Measurements from ENCODE around the gene HRK. TPM values are rescaled to one million over a fixed set of nuclear protein-coding genes. Genes with fewer than 3 reads are reported as not detected.

The HRK gene
- total RNA-seq, 1 experiment from 2014 or later = 2.6 TPM

- no CpG with 5 or more reads among the region's 11 CpGs for WGBS (ENCODE audit: extremely low coverage, insufficient read length, low lambda C conversion rate)
These were observed 24.5 kb downstream of the HRK start for GRCh38 chr12:116856729-116857128.

More at GRCh38 chr12:116856729-116857128, 24.5 kb downstream of the HRK start:
- Mint-ChIP-seq H3K4me1 (peaks cover 8 to 19% of the 10 kb centered on the region in 2 experiments), H3K27me3 (ENCODE audit: low read depth) (peaks cover 4% of the 10 kb centered on the region; the same call in 1 of the 2 replicates), H3K36me3 (ENCODE audit: insufficient read depth in 1 of 3, low read depth in 3 of 3) (peaks cover 0 to 4% (median 0%) of the 10 kb centered on the region in 3 experiments; a peak in 1 of 7 replicates), H3K9me3 (no peaks in the 10 kb centered on the region), H3K27ac (no peak overlapping the region), H3K4me3 (no peak overlapping the region)
- H3K4ac ChIP-seq (ENCODE audit: low read depth, low read length) = no peak overlapping the region
- no peak overlapping the region; the same call in 1 of the 2 replicates for H3K14ac ChIP-seq (ENCODE audit: insufficient read depth, low read length)
- TF ChIP-seq, protein P1, sequence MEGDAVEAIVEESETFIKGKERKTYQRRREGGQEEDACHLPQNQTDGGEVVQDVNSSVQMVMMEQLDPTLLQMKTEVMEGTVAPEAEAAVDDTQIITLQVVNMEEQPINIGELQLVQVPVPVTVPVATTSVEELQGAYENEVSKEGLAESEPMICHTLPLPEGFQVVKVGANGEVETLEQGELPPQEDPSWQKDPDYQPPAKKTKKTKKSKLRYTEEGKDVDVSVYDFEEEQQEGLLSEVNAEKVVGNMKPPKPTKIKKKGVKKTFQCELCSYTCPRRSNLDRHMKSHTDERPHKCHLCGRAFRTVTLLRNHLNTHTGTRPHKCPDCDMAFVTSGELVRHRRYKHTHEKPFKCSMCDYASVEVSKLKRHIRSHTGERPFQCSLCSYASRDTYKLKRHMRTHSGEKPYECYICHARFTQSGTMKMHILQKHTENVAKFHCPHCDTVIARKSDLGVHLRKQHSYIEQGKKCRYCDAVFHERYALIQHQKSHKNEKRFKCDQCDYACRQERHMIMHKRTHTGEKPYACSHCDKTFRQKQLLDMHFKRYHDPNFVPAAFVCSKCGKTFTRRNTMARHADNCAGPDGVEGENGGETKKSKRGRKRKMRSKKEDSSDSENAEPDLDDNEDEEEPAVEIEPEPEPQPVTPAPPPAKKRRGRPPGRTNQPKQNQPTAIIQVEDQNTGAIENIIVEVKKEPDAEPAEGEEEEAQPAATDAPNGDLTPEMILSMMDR (conservative IDR thresholded peaks at IDR 0.05) = no peak
- no peak overlapping the region for H3K18ac ChIP-seq (ENCODE audit: insufficient read length, low read depth, low read length)
- H3K27me3 ChIP-seq (ENCODE audit: insufficient read depth, low read length) = no peaks in the 10 kb centered on the region
- no peaks in the 10 kb centered on the region for H3K23me2 ChIP-seq (ENCODE audit: insufficient read length, low read depth, low read length, poor library complexity, severe bottlenecking)
- H2BK120ac ChIP-seq (ENCODE audit: low read depth, low read length, poor library complexity, severe bottlenecking) = no peak overlapping the region
- H3K23ac ChIP-seq (ENCODE audit: insufficient read length, low read depth, low read length) = no peak overlapping the region
- DNase-seq = no peak
- no peaks in the 10 kb centered on the region for H3K9me3 ChIP-seq (ENCODE audit: control insufficient read depth, low read depth, low read length)
- no peak overlapping the region for H2BK12ac ChIP-seq (ENCODE audit: insufficient read length, low read depth, low read length)
- no peak overlapping the region for H4K91ac ChIP-seq (ENCODE audit: insufficient read length, low read depth, low read length)
- H3K79me1 ChIP-seq (ENCODE audit: insufficient read depth, low read depth, low read length, poor library complexity, severe bottlenecking) = no peaks in the 10 kb centered on the region
- no peak overlapping the region for H3K4me2 ChIP-seq (ENCODE audit: insufficient read depth, insufficient read length, low read length)
- no peak overlapping the region for H2AK5ac ChIP-seq (ENCODE audit: insufficient read length, low read length)
- H2BK20ac ChIP-seq (ENCODE audit: low read depth, low read length, poor library complexity, severe bottlenecking) = no peak overlapping the region
- no peaks in the 10 kb centered on the region for H4K20me1 ChIP-seq (ENCODE audit: control insufficient read depth, insufficient read depth, insufficient read length)
- no peak overlapping the region for H2BK15ac ChIP-seq (ENCODE audit: low read depth, low read length)
- H2BK5ac ChIP-seq (ENCODE audit: insufficient read length, low read length) = no peak overlapping the region
- H3K56ac ChIP-seq (ENCODE audit: insufficient read length, low read depth, low read length) = no peak overlapping the region
- no peak overlapping the region for H3K9ac ChIP-seq (ENCODE audit: extremely low read depth, insufficient read length, low read length)
- H2AFZ ChIP-seq (ENCODE audit: low read length) = no peak overlapping the region
- no peak overlapping the region for H4K5ac ChIP-seq (ENCODE audit: insufficient read length, low read depth, low read length)
- H3K27ac ChIP-seq (ENCODE audit: insufficient read length, low read depth, low read length) = no peak overlapping the region
- H4K8ac ChIP-seq (replicated peaks; ENCODE audit: insufficient read length, low read depth, low read length) = no peak overlapping the region
- no peak overlapping the region for H3T11ph ChIP-seq (ENCODE audit: low read length)
- H3K79me2 ChIP-seq (ENCODE audit: insufficient read depth, low read length) = no peaks in the 10 kb centered on the region
- H3K4me1 ChIP-seq (ENCODE audit: insufficient read depth, low read length) = no peaks in the 10 kb centered on the region
